ENCODE measurements around the gene ISOC2.
"Not testable (repeated sequence)": the region's sequence is repeated elsewhere in the genome, so short reads cannot be mapped to it uniquely, and the experiment has no call there.

ISOC2 gene

GRCh38 chr19:55453511-55454260, 7.8 kb downstream of the ISOC2 start:
- H3K27ac ChIP-seq (ENCODE audit: low read length), result no peak overlapping the region
- H3K9ac ChIP-seq (ENCODE audit: low read length in 2 of 2), result no peak overlapping the region
- H3K9me3 ChIP-seq (ENCODE audit: control insufficient read depth in 2 of 2, low read length in 2 of 2), result no peaks in the 10 kb centered on the region
- H3K36me3 ChIP-seq (ENCODE audit: control insufficient read depth in 2 of 2, insufficient read depth in 2 of 2, low read length in 2 of 2), result no peaks in the 10 kb centered on the region
- no peak overlapping the region for H3K4me3 ChIP-seq (ENCODE audit: low read length in 2 of 2)
- peaks cover 12% of the 10 kb centered on the region for H3K4me1 ChIP-seq (ENCODE audit: control insufficient read depth, insufficient read depth, low read length)
- H3K27me3 ChIP-seq (ENCODE audit: control insufficient read depth in 1 of 2, insufficient read depth in 2 of 2, low read length in 2 of 2), result peaks cover 19 to 27% of the 10 kb centered on the region in 2 donors

GRCh38 chr19:55452749-55453346, 8.6 kb downstream of the ISOC2 start:
- Histone ChIP-seq H3K27ac (ENCODE audit: low read length) (no peak overlapping the region), H3K4me3 (ENCODE audit: low read length in 2 of 2) (no peak overlapping the region), H3K4me1 (ENCODE audit: control insufficient read depth, insufficient read depth, low read length) (peaks cover 13% of the 10 kb centered on the region), H3K9me3 (ENCODE audit: control insufficient read depth in 2 of 2, low read length in 2 of 2) (no peaks in the 10 kb centered on the region), H3K27me3 (ENCODE audit: control insufficient read depth in 1 of 2, insufficient read depth in 2 of 2, low read length in 2 of 2) (peaks cover 21 to 27% of the 10 kb centered on the region in 2 donors), H3K9ac (ENCODE audit: low read length in 2 of 2) (no peak overlapping the region), H3K36me3 (ENCODE audit: control insufficient read depth in 2 of 2, insufficient read depth in 2 of 2, low read length in 2 of 2) (no peaks in the 10 kb centered on the region)

- H3K36me3 ChIP-seq (ENCODE audit: control insufficient read depth in 2 of 2, insufficient read depth in 2 of 2, low read length in 2 of 2), result no peaks in the 10 kb centered on the region
- H3K4me3 ChIP-seq (ENCODE audit: low read length in 2 of 2), result peak overlapping the region in 1 of 2 donors; percentile 3
- H3K27me3 ChIP-seq (ENCODE audit: control insufficient read depth in 1 of 2, insufficient read depth in 2 of 2, low read length in 2 of 2), result peaks cover 25 to 29% of the 10 kb centered on the region in 2 donors
- H3K4me1 ChIP-seq (ENCODE audit: control insufficient read depth, insufficient read depth, low read length), result peaks cover 15% of the 10 kb centered on the region
- H3K27ac ChIP-seq (ENCODE audit: low read length), result no peak overlapping the region
- H3K9ac ChIP-seq (ENCODE audit: low read length in 2 of 2), result no peak overlapping the region
- H3K9me3 ChIP-seq (ENCODE audit: control insufficient read depth in 2 of 2, low read length in 2 of 2), result no peaks in the 10 kb centered on the region
These were observed 9.3 kb downstream of the ISOC2 start for GRCh38 chr19:55451965-55452748.

- H3K4me3 ChIP-seq (ENCODE audit: low read length in 2 of 2), result peak overlapping the region in 1 of 2 donors; percentile 52
These were observed 10.1 kb downstream of the ISOC2 start for GRCh38 chr19:55451163-55451964.

GRCh38 chr19:55449469-55449868, 12.0 kb downstream of the ISOC2 start:
- H3K9ac ChIP-seq (ENCODE audit: low read length in 2 of 2), result no peak overlapping the region

More at GRCh38 chr19:55451163-55451964, 10.1 kb downstream of the ISOC2 start:
- no peaks in the 10 kb centered on the region for H3K9me3 ChIP-seq (ENCODE audit: control insufficient read depth in 2 of 2, low read length in 2 of 2)
- H3K9ac ChIP-seq (ENCODE audit: low read length in 2 of 2), result no peak overlapping the region
- peaks cover 15% of the 10 kb centered on the region for H3K4me1 ChIP-seq (ENCODE audit: control insufficient read depth, insufficient read depth, low read length)
- no peak overlapping the region for H3K27ac ChIP-seq (ENCODE audit: low read length)
- peaks cover 25 to 31% of the 10 kb centered on the region in 2 donors for H3K27me3 ChIP-seq (ENCODE audit: control insufficient read depth in 1 of 2, insufficient read depth in 2 of 2, low read length in 2 of 2)
- H3K36me3 ChIP-seq (ENCODE audit: control insufficient read depth in 2 of 2, insufficient read depth in 2 of 2, low read length in 2 of 2), result no peaks in the 10 kb centered on the region

GRCh38 chr19:55448175-55448490, 13.3 kb downstream of the ISOC2 start:
- not testable (repeated sequence) for H3K27ac ChIP-seq (ENCODE audit: low read length); H3K4me3 ChIP-seq (ENCODE audit: low read length in 2 of 2); H3K36me3 ChIP-seq (ENCODE audit: control insufficient read depth in 2 of 2, insufficient read depth in 2 of 2, low read length in 2 of 2); H3K9me3 ChIP-seq (ENCODE audit: control insufficient read depth in 2 of 2, low read length in 2 of 2); H3K9ac ChIP-seq (ENCODE audit: low read length in 2 of 2)
- peaks cover 14% of the 10 kb centered on the region for H3K4me1 ChIP-seq (ENCODE audit: control insufficient read depth, insufficient read depth, low read length)
- peaks cover 45 to 56% of the 10 kb centered on the region in 2 donors for H3K27me3 ChIP-seq (ENCODE audit: control insufficient read depth in 1 of 2, insufficient read depth in 2 of 2, low read length in 2 of 2)

More at GRCh38 chr19:55449469-55449868, 12.0 kb downstream of the ISOC2 start:
- Histone ChIP-seq H3K4me1 (ENCODE audit: control insufficient read depth, insufficient read depth, low read length) (peaks cover 15% of the 10 kb centered on the region), H3K27ac (ENCODE audit: low read length) (no peak overlapping the region), H3K9me3 (ENCODE audit: control insufficient read depth in 2 of 2, low read length in 2 of 2) (no peaks in the 10 kb centered on the region), H3K4me3 (ENCODE audit: low read length in 2 of 2) (no peak overlapping the region), H3K36me3 (ENCODE audit: control insufficient read depth in 2 of 2, insufficient read depth in 2 of 2, low read length in 2 of 2) (no peaks in the 10 kb centered on the region), H3K27me3 (ENCODE audit: control insufficient read depth in 1 of 2, insufficient read depth in 2 of 2, low read length in 2 of 2) (peaks cover 34 to 43% of the 10 kb centered on the region in 2 donors)

GRCh38 chr19:55447421-55448174, 13.8 kb downstream of the ISOC2 start:
- no peak overlapping the region for H3K27ac ChIP-seq (ENCODE audit: low read length)
- peaks cover 10% of the 10 kb centered on the region for H3K4me1 ChIP-seq (ENCODE audit: control insufficient read depth, insufficient read depth, low read length)
- no peaks in the 10 kb centered on the region for H3K9me3 ChIP-seq (ENCODE audit: control insufficient read depth in 2 of 2, low read length in 2 of 2)
- no peak overlapping the region for H3K9ac ChIP-seq (ENCODE audit: low read length in 2 of 2)
- H3K36me3 ChIP-seq (ENCODE audit: control insufficient read depth in 2 of 2, insufficient read depth in 2 of 2, low read length in 2 of 2), result no peaks in the 10 kb centered on the region
- H3K4me3 ChIP-seq (ENCODE audit: low read length in 2 of 2), result no peak overlapping the region
- H3K27me3 ChIP-seq (ENCODE audit: control insufficient read depth in 1 of 2, insufficient read depth in 2 of 2, low read length in 2 of 2), result peaks cover 48 to 57% of the 10 kb centered on the region in 2 donors

GRCh38 chr19:55446060-55446459, 15.4 kb downstream of the ISOC2 start:
- H3K36me3 ChIP-seq (ENCODE audit: control insufficient read depth in 2 of 2, insufficient read depth in 2 of 2, low read length in 2 of 2), result no peaks in the 10 kb centered on the region
- H3K9me3 ChIP-seq (ENCODE audit: control insufficient read depth in 2 of 2, low read length in 2 of 2), result no peaks in the 10 kb centered on the region
- H3K4me3 ChIP-seq (ENCODE audit: low read length in 2 of 2), result no peak overlapping the region
- no peak overlapping the region for H3K9ac ChIP-seq (ENCODE audit: low read length in 2 of 2)
- H3K27me3 ChIP-seq (ENCODE audit: control insufficient read depth in 1 of 2, insufficient read depth in 2 of 2, low read length in 2 of 2), result peaks cover 53 to 54% of the 10 kb centered on the region in 2 donors
- no peak overlapping the region for H3K27ac ChIP-seq (ENCODE audit: low read length)
- H3K4me1 ChIP-seq (ENCODE audit: control insufficient read depth, insufficient read depth, low read length), result peaks cover 7% of the 10 kb centered on the region

- Histone ChIP-seq H3K9me3 (ENCODE audit: control insufficient read depth in 2 of 2, low read length in 2 of 2) (no peaks in the 10 kb centered on the region), H3K27ac (ENCODE audit: low read length) (no peak overlapping the region), H3K36me3 (ENCODE audit: control insufficient read depth in 2 of 2, insufficient read depth in 2 of 2, low read length in 2 of 2) (no peaks in the 10 kb centered on the region), H3K27me3 (ENCODE audit: control insufficient read depth in 1 of 2, insufficient read depth in 2 of 2, low read length in 2 of 2) (peaks cover 58 to 63% of the 10 kb centered on the region in 2 donors), H3K9ac (ENCODE audit: low read length in 2 of 2) (no peak overlapping the region), H3K4me1 (ENCODE audit: control insufficient read depth, insufficient read depth, low read length) (peaks cover 10% of the 10 kb centered on the region), H3K4me3 (ENCODE audit: low read length in 2 of 2) (no peak overlapping the region)
These were observed 16.8 kb downstream of the ISOC2 start for GRCh38 chr19:55444646-55445045.

All from stomach smooth muscle (tissue), 2 donors.